ENCODE measurements around the gene ROPN1B. TPM values are rescaled to one million over a fixed set of nuclear protein-coding genes. Genes with fewer than 3 reads are reported as not detected.
"Not testable (repeated sequence)": the region's sequence is repeated elsewhere in the genome, so short reads cannot be mapped to it uniquely, and the experiment has no call there.

ROPN1B gene
- total RNA-seq, 2 donors from 2014 or later: not detected

- not testable (repeated sequence) for H3K36me3 ChIP-seq; H3K4me1 ChIP-seq (ENCODE audit: control insufficient read depth in 1 of 2, low read depth in 2 of 2); H3K27me3 ChIP-seq (replicated peaks; ENCODE audit: insufficient read depth); H3K27ac ChIP-seq; DNase-seq (ENCODE audit: low spot score); ATAC-seq (ENCODE audit: insufficient number of reproducible peaks, low FRiP score, low read depth); H3K9me3 ChIP-seq; H3K4me3 ChIP-seq
Observed at GRCh38 chr3:125957020-125957419, 12.0 kb upstream of the ROPN1B start.

GRCh38 chr3:125957674-125958510, 11.1 kb upstream of the ROPN1B start:
- no peak for ATAC-seq (ENCODE audit: insufficient number of reproducible peaks, low FRiP score, low read depth)
- H3K9me3 ChIP-seq: no peaks in the 10 kb centered on the region
- no peak overlapping the region for H3K4me3 ChIP-seq
- TF ChIP-seq, protein P1, sequence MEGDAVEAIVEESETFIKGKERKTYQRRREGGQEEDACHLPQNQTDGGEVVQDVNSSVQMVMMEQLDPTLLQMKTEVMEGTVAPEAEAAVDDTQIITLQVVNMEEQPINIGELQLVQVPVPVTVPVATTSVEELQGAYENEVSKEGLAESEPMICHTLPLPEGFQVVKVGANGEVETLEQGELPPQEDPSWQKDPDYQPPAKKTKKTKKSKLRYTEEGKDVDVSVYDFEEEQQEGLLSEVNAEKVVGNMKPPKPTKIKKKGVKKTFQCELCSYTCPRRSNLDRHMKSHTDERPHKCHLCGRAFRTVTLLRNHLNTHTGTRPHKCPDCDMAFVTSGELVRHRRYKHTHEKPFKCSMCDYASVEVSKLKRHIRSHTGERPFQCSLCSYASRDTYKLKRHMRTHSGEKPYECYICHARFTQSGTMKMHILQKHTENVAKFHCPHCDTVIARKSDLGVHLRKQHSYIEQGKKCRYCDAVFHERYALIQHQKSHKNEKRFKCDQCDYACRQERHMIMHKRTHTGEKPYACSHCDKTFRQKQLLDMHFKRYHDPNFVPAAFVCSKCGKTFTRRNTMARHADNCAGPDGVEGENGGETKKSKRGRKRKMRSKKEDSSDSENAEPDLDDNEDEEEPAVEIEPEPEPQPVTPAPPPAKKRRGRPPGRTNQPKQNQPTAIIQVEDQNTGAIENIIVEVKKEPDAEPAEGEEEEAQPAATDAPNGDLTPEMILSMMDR (IDR thresholded peaks at IDR 0.05): no peak
- no peaks in the 10 kb centered on the region for H3K4me1 ChIP-seq (ENCODE audit: control insufficient read depth in 1 of 2, low read depth in 2 of 2)
- no peaks in the 10 kb centered on the region for H3K36me3 ChIP-seq
- no peak for DNase-seq (ENCODE audit: low spot score)
- H3K27me3 ChIP-seq (replicated peaks; ENCODE audit: insufficient read depth): no peaks in the 10 kb centered on the region
- no peak overlapping the region for H3K27ac ChIP-seq

DNA sequence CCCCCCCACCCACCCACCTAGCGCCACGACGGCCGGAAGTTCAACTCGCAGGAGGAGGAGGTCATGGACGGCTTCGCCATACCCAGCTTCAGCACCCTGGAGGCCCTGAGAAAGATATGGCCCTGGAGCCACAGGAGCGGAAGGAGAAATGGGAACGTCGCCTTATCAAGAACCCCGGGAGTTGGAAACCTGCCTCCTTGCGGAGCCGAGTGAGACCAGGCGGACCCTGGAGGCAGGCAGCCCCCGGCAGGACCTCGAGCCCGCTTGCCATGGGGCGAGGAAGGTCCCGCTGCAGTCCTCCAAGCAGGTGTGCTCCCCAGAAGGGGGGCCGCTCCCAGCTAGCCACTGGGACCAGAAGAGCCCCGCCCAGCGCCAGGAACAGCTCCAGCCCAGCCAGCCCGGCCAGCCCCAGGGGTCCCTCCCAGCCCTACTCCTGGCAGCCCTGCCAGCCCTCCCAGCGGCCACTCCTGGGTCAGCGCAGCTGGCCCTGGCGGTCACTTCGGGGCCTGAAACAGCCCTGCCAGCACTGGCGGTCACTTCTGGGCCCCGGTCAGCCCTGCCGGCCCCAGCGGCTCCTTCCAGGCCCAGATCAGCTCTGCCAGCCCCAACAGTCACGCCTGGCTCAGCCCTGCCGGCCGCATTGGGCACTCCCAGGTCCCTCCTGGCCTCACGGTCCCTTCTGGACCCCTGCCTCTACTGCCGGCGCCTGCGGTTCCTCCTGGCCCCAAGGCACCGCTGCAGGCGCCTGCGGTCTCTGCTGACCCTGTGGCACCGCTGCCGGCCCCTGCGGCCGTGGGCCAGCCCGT, 10.3 kb upstream of the ROPN1B start:
- DNase-seq (ENCODE audit: low spot score): no peak
- no peaks in the 10 kb centered on the region for H3K9me3 ChIP-seq
- no peak overlapping the region for H3K27ac ChIP-seq
- no peak for ATAC-seq (ENCODE audit: insufficient number of reproducible peaks, low FRiP score, low read depth)
- no peaks in the 10 kb centered on the region for H3K36me3 ChIP-seq
- TF ChIP-seq, protein P1 (IDR thresholded peaks at IDR 0.05): no peak
- H3K4me3 ChIP-seq: no peak overlapping the region
- H3K27me3 ChIP-seq (replicated peaks; ENCODE audit: insufficient read depth): no peaks in the 10 kb centered on the region
- no peaks in the 10 kb centered on the region for H3K4me1 ChIP-seq (ENCODE audit: control insufficient read depth in 1 of 2, low read depth in 2 of 2)

DNA sequence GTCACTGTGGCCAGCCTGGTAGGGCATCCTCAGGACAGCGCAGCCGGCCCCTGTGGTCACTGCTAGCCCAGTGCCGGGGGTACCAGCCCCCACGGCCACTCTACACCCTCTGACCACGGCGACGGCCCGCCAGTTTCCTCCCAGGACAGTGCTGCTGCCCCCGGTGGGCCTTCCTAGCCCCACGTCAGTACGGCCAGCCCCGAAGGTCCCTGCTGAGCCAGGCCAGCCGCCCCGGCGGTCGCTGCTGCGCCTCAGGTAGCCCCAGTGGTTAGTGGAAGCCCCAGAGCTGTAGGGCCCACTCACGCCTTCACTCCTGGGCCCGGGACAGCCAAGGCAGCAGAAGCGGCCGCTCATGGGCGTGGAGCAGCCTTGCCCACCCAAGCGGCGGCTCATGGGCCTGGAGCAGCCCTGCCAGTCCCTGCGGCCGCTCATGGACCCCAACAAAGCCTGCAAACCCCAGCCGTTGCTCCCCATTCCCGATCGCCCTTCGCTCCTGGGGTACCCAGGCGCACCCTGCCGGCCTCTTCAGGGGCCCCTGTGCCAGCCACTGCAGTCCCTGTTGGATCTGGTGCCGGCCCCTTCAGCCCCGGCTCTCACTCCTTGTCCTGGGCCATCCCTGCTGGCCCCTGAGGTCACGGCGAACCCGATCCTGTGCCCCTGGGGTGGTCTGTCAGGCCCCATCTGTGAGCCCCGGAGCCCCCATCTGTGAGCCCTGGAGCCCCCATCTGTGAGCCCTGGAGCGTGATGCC, 9.5 kb upstream of the ROPN1B start:
- Histone ChIP-seq H3K27me3 (replicated peaks; ENCODE audit: insufficient read depth) (no peaks in the 10 kb centered on the region), H3K9me3 (no peaks in the 10 kb centered on the region), H3K36me3 (no peaks in the 10 kb centered on the region), H3K27ac (no peak overlapping the region), H3K4me1 (ENCODE audit: control insufficient read depth in 1 of 2, low read depth in 2 of 2) (no peaks in the 10 kb centered on the region), H3K4me3 (no peak overlapping the region)
- ATAC-seq (ENCODE audit: insufficient number of reproducible peaks, low FRiP score, low read depth) (no peak), DNase-seq (ENCODE audit: low spot score) (no peak)
- TF ChIP-seq, protein P1 (IDR thresholded peaks at IDR 0.05): no peak

- TF ChIP-seq, protein P1 (IDR thresholded peaks at IDR 0.05): no peak
- Histone ChIP-seq H3K9me3 (no peaks in the 10 kb centered on the region), H3K27me3 (replicated peaks; ENCODE audit: insufficient read depth) (no peaks in the 10 kb centered on the region), H3K4me1 (ENCODE audit: control insufficient read depth in 1 of 2, low read depth in 2 of 2) (no peaks in the 10 kb centered on the region), H3K36me3 (no peaks in the 10 kb centered on the region), H3K4me3 (no peak overlapping the region), H3K27ac (no peak overlapping the region)
- DNase-seq (ENCODE audit: low spot score): no peak
- no peak for ATAC-seq (ENCODE audit: insufficient number of reproducible peaks, low FRiP score, low read depth)
Observed at GRCh38 chr3:125960066-125960424, 8.9 kb upstream of the ROPN1B start.
